ENCODE measurements around the gene SMAD6.

GRCh38 chr15:66721954-66722353, 19.9 kb downstream of the SMAD6 start:
- TF ChIP-seq EZH2 (IDR thresholded peaks at IDR 0.05; ENCODE audit: insufficient read depth, low read length): no peak
- no peak for TF ChIP-seq CTCF (IDR thresholded peaks at IDR 0.05; ENCODE audit: insufficient read depth, low read depth, low read length)

Data from astrocyte (in vitro differentiated cells and primary cell).